SU-DHL-6 (cell line): ENCODE results near the gene KATNAL1.

Experiments
- EZH2phosphoT487 ChIP-seq: fragments of 200-600 bp; sonication (generic), shearing (Covaris generic); conservative IDR thresholded peaks from 2 replicates; pipeline ENCODE4 v1.6.1; 2018; ENCODE audit warnings: mild to moderate bottlenecking, antibody characterized with exemption, low read length, moderate library complexity, mixed read lengths
- TF ChIP-seq, protein P1 (sequence below): fragments of 200-600 bp; sonication (generic); IDR thresholded peaks from one replicate; pipeline ENCODE4 v1.5.1; 2017; ENCODE audit warnings: antibody characterized with exemption, mild to moderate bottlenecking, low read length, moderate library complexity; ENCODE audit not compliant: insufficient read depth, poor library complexity, severe bottlenecking

DNA sequence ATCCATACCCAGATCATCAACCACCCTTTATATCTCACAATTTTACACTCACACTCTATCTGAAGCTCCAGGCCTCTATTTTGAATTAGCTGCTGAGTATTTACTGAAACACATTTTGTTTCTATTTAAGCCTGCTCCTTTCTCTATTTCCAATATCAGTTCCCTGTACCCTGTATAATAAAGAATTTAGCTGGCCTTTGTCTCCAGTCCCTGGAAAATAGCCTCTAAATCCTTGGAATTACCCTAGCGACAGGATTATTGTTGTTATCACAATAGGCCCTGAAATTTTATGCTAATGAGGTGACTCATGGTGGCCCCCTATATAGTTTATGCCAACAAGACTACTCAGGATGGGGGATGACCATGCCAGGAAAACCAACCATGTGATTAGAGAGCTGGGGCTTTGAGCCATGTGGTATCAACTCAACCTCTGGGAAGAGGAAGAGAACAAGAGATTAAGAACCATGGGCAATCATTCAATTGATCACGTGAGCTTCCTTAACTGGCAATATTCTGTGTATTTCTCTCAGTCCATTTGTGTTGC, 72.7 kb downstream of the KATNAL1 start:
- no peak for TF ChIP-seq EZH2phosphoT487
- TF ChIP-seq, protein P1, sequence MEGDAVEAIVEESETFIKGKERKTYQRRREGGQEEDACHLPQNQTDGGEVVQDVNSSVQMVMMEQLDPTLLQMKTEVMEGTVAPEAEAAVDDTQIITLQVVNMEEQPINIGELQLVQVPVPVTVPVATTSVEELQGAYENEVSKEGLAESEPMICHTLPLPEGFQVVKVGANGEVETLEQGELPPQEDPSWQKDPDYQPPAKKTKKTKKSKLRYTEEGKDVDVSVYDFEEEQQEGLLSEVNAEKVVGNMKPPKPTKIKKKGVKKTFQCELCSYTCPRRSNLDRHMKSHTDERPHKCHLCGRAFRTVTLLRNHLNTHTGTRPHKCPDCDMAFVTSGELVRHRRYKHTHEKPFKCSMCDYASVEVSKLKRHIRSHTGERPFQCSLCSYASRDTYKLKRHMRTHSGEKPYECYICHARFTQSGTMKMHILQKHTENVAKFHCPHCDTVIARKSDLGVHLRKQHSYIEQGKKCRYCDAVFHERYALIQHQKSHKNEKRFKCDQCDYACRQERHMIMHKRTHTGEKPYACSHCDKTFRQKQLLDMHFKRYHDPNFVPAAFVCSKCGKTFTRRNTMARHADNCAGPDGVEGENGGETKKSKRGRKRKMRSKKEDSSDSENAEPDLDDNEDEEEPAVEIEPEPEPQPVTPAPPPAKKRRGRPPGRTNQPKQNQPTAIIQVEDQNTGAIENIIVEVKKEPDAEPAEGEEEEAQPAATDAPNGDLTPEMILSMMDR, result no peak
